Mucosa of descending colon (tissue), 3 donors: Measurements from ENCODE around the gene CDC42SE2. TPM values are rescaled to one million over a fixed set of nuclear protein-coding genes. Genes with fewer than 3 reads are reported as not detected.
"Not testable (repeated sequence)": the region's sequence is repeated elsewhere in the genome, so short reads cannot be mapped to it uniquely, and the experiment has no call there.

Experiments
- ATAC-seq: fragments of 200-7000 bp; cut with Tn5 transposase; one replicate; pipeline ENCODE4 v1.9.1; 2020; ENCODE audit warnings: mild to moderate bottlenecking, moderate library complexity
- DNase-seq, 3 donors: peaks; one replicate each; pipeline ENCODE4 v3.0.0-alpha.2; 2020
- H3K36me3 ChIP-seq: fragments of 200-600 bp; one replicate; pipeline ENCODE4 v1.8.0; 2021; ENCODE audit warnings: low read depth, mild to moderate bottlenecking
- H3K4me1 ChIP-seq: fragments of 200-600 bp; one replicate; pipeline ENCODE4 v1.8.0; 2021; ENCODE audit warnings: low read depth, mild to moderate bottlenecking
- H3K4me3 ChIP-seq: fragments of 200-600 bp; one replicate; pipeline ENCODE4 v1.8.0; 2021; ENCODE audit warnings: mild to moderate bottlenecking
- H3K9me3 ChIP-seq: fragments of 200-600 bp; one replicate; pipeline ENCODE4 v1.8.0; 2021; ENCODE audit warnings: mild to moderate bottlenecking
- intact Hi-C, 2 donors: fragments of 100-400 bp; cut with DNase I in 1 of 2; cut with micrococcal nuclease in 1 of 2; formaldehyde crosslinking; loops; one replicate each; pipeline versions ENCODE4 v1.11.0 to v1.11.1; 2022; cut with DNase I, micrococcal nuclease
- total RNA-seq, 3 donors: library from RNA; stranded (reverse); fragmentation: NEBNext Ultra II Directional in 2 of 3; extraction: Animal tissue kit (Norgen Biotek cat#: 25700) in 2 of 3; gene quantifications; one replicate each; pipeline versions ENCODE4 v1.2.1 to v1.2.4, GENCODE V29; 2021 to 2023
- TF ChIP-seq, protein P1 (sequence below): fragments of 200-600 bp; IDR thresholded peaks from one replicate; pipeline ENCODE4 v1.8.0; 2022; ENCODE audit warnings: antibody characterized with exemption, mild to moderate bottlenecking
- donor health status: DM: no; HTN: no; CAD: no; lungs with moderate emphysema.
- donor health status: DM: no; HTN: no; CAD: no.
- donor health status: DM: no; HTN: yes; CAD: no.

CDC42SE2 gene
- total RNA-seq, 3 donors from 2014 or later: 60.5 to 116 (median 101) TPM

DNA sequence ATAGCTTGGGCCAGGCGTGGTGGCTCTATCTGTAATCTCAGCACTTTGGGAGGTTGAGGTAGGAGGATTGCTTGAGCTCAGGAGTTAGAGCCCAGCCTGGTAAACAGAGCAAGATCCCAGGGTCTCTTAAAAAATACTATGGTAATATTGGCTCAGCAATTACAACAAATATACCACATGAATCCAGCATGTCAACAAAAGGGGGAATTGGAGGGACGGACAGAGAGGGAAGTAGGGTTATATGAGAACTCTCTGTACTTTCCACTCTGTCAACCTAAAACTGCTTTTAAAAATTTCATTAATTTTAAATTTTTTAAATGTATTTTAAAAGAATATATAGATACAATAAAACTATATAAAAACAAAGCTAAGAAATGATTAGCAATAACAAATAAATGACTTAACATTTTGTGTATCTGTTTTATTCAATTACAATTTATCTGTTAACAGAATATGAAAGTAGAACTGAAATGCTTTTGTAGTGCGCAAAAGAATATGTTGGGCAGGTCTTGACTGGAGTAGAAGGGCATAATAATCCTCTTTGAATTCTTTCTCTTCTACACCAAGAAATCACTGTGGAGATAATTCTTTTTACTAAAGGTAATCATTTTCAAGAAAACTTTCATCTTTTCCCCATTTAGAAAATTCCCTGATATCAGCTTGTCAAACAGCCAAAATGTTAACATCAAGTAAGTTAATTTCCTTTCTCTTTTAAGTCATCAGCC, 12.9 kb upstream of the CDC42SE2 start:
- DNase-seq (no peak), ATAC-seq (no peak)
- intact Hi-C loops: no loop called here
- TF ChIP-seq, protein P1, sequence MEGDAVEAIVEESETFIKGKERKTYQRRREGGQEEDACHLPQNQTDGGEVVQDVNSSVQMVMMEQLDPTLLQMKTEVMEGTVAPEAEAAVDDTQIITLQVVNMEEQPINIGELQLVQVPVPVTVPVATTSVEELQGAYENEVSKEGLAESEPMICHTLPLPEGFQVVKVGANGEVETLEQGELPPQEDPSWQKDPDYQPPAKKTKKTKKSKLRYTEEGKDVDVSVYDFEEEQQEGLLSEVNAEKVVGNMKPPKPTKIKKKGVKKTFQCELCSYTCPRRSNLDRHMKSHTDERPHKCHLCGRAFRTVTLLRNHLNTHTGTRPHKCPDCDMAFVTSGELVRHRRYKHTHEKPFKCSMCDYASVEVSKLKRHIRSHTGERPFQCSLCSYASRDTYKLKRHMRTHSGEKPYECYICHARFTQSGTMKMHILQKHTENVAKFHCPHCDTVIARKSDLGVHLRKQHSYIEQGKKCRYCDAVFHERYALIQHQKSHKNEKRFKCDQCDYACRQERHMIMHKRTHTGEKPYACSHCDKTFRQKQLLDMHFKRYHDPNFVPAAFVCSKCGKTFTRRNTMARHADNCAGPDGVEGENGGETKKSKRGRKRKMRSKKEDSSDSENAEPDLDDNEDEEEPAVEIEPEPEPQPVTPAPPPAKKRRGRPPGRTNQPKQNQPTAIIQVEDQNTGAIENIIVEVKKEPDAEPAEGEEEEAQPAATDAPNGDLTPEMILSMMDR: no peak
- no peak overlapping the region for H3K4me3 ChIP-seq
- no peaks in the 10 kb centered on the region for H3K4me1 ChIP-seq
- H3K9me3 ChIP-seq: peaks cover 9% of the 10 kb centered on the region
- no peaks in the 10 kb centered on the region for H3K36me3 ChIP-seq

DNA sequence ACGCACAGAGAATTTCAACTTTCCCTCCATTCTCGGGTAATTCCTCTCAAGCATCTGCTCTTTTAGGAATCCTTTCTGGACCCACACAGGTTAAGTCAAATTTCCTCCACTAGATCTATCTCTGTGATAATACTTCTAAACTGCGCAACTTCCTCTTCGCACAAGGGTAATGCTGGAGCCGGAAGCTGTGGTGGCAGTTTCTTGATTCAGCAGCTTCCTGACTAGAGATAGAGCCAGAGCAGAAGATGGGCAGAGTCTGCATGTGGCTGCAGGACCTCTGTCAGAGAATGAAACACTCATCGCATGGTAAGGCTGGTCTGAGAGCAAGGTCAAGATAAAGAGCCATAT, 11.1 kb upstream of the CDC42SE2 start:
- DNase-seq (peak in 2 of 3 donors; percentile 74 to 76), ATAC-seq (peak; percentile 89)
- TF ChIP-seq, protein P1: no peak
- H3K4me3 ChIP-seq: no peak overlapping the region
- H3K36me3 ChIP-seq: no peaks in the 10 kb centered on the region
- intact Hi-C loops: no loop called here
- H3K9me3 ChIP-seq: no peaks in the 10 kb centered on the region
- no peaks in the 10 kb centered on the region for H3K4me1 ChIP-seq

DNA sequence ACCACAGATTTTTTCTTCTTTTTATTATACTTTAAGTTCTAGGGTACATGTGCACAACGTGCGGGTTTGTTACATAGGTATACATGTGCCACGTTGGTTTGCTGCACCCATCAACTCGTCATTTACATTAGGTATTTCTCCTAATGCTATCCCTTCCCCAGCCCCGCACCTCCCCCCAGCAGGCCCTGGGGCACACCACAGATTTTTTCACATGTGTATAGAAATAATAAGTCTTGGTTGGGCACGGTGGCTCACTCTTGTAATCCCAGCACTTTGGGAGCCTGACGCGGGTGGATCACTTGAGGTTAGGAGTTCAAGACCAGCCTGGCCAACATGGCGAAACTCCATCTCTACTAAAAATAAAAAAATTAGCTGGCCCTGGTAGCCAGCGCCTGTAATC, 9.8 kb upstream of the CDC42SE2 start:
- H3K9me3 ChIP-seq, DNase-seq, ATAC-seq, H3K4me3 ChIP-seq, H3K36me3 ChIP-seq, H3K4me1 ChIP-seq, intact Hi-C loops: not testable (repeated sequence)

DNA sequence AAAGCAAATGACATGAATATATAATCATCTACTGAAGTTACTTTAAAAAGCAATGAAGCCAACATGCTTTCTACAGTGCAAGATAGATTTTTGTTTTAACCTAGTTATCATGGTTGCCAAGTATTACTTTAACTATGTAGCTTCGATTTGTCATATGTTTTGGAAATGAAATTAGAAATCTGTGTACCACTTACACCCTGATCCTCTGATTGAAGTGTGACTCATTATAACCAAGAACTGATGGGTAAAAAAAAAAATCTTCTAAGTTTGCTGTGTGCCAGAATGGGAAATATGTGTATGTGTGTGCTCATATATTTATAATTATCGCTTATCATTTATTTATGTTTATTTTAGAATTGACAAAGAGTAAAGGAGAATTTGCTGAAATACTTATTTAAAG, 9.1 kb upstream of the CDC42SE2 start:
- intact Hi-C loops: no loop called here

DNA sequence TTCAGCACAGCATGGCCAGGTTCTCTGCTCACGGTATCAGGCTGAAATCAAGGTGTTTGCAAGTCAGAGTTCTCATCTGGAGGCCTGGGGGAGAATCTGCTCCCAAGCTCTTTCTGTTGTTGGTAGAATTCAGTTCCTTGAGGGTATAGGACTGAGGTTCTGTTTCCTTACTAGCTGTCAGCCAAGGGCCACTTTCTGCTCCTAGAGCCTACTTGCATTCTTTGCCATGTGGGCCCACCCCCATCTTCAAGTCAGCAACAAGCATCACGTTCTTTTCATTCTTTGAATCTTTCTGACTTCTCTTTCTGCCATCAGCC, 7.4 kb upstream of the CDC42SE2 start:
- no peak for ATAC-seq
- H3K4me1 ChIP-seq: peaks cover 3% of the 10 kb centered on the region
- intact Hi-C loops: no loop called here

More for the DNA sequence above, 9.1 kb upstream of the CDC42SE2 start:
- H3K9me3 ChIP-seq: no peaks in the 10 kb centered on the region
- no peak for DNase-seq
- TF ChIP-seq, protein P1: no peak
- peaks cover 3% of the 10 kb centered on the region for H3K4me1 ChIP-seq
- no peaks in the 10 kb centered on the region for H3K36me3 ChIP-seq
- no peak for ATAC-seq
- H3K4me3 ChIP-seq: no peak overlapping the region

DNA sequence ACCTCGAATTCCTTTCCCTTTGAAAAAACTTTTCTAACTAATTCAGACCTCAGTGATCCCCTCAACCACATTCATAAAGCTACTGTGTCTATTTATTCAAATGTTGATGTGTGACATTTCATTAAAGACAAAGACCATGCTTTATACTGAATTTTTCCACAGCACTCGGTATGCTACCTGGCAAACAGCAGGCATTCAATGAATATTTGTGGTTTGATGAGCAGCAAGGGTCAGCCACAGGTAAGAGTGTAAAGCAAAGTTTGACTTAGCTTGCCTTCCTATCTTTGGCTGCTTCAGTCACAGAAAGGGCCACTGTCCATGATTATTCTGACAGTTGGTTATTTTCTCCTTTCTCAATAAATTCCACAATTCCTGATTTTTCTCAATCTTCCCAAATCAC, 5.1 kb upstream of the CDC42SE2 start:
- DNase-seq (no peak), ATAC-seq (no peak)
- intact Hi-C loops: no loop called here
- H3K9me3 ChIP-seq: no peaks in the 10 kb centered on the region
- no peaks in the 10 kb centered on the region for H3K36me3 ChIP-seq
- H3K4me1 ChIP-seq: peaks cover 9% of the 10 kb centered on the region
- TF ChIP-seq, protein P1: no peak
- H3K4me3 ChIP-seq: no peak overlapping the region

More for the DNA sequence above, 7.4 kb upstream of the CDC42SE2 start:
- DNase-seq: no peak
- H3K36me3 ChIP-seq: no peaks in the 10 kb centered on the region
- no peaks in the 10 kb centered on the region for H3K9me3 ChIP-seq
- H3K4me3 ChIP-seq: no peak overlapping the region
- TF ChIP-seq, protein P1: no peak
